K562 (cell line): ENCODE results near the gene GPN3. TPM values are rescaled to one million over a fixed set of nuclear protein-coding genes. Genes with fewer than 3 reads are reported as not detected.
A peak's percentile ranks its signal among the peaks of the same experiment; 100 is the strongest.

Experiments
- ARHGAP35 ChIP-seq: fragments of 450-650 bp; IDR thresholded peaks from 2 replicates; pipeline ENCODE4 v1.6.1; 2018; ENCODE audit not compliant: partially characterized antibody
- ARID1B ChIP-seq: fragments of 450-650 bp; IDR thresholded peaks from 2 replicates; pipeline ENCODE4 v1.6.1; 2016; ENCODE audit warnings: antibody characterized with exemption, mild to moderate bottlenecking, inconsistent platforms
- ARID3A ChIP-seq: IDR thresholded peaks from 2 replicates; pipeline ENCODE4 v1.6.1; 2012; ENCODE audit warnings: low read depth, low read length, improper control_type of control experiment, borderline replicate concordance
- BACH1 ChIP-seq: fragments of 200-800 bp; sonication (Bioruptor generic); IDR thresholded peaks from 2 replicates; pipeline ENCODE4 v1.6.1; 2016; ENCODE audit warnings: missing genetic modification characterization, missing compliant biosample characterization
- CBX3 ChIP-seq, 2 experiments: IDR thresholded peaks; 1 replicate in 1 of 2; 2 replicates in 1 of 2; pipeline ENCODE4 v1.6.1; 2012; ENCODE audit warnings: inconsistent platforms in 2 of 2, low read length in 2 of 2, borderline replicate concordance in 1 of 2, control low read depth in 1 of 2
- CREBBP ChIP-seq: IDR thresholded peaks from one replicate; pipeline ENCODE4 v1.6.1; 2012; ENCODE audit warnings: low read depth, mild to moderate bottlenecking, control low read depth, inconsistent platforms, low read length
- CTBP1 ChIP-seq: fragments of 450-650 bp; IDR thresholded peaks from 2 replicates; pipeline ENCODE4 v1.6.1; 2016; ENCODE audit warnings: borderline replicate concordance
- DACH1 ChIP-seq: fragments of 450-650 bp; IDR thresholded peaks from 2 replicates; pipeline ENCODE4 v1.6.1; 2018; ENCODE audit not compliant: partially characterized antibody
- EZH2 ChIP-seq: IDR thresholded peaks from 2 replicates; pipeline ENCODE4 v1.6.1; 2012; ENCODE audit warnings: low read depth, mild to moderate bottlenecking, inconsistent platforms, low read length, borderline replicate concordance
- HMG20B ChIP-seq: fragments of 250-450 bp; sonication (Bioruptor Pico); IDR thresholded peaks from 2 replicates; pipeline ENCODE4 v1.5.0; 2021; ENCODE audit warnings: mild to moderate bottlenecking
- HMGN3 ChIP-seq: IDR thresholded peaks from 2 replicates; pipeline ENCODE4 v1.6.1; 2011; ENCODE audit warnings: borderline replicate concordance, low read depth, mild to moderate bottlenecking, mixed read lengths, low read length; ENCODE audit not compliant: insufficient read length; ENCODE audit errors: extremely low read depth
- HNRNPK ChIP-seq: fragments of 200-400 bp; formaldehyde crosslinking; IDR thresholded peaks from one replicate; pipeline ENCODE4 v1.6.1; 2018; ENCODE audit warnings: mild to moderate bottlenecking, low read depth, low read length; ENCODE audit not compliant: poor library complexity, severe bottlenecking
- HNRNPUL1 ChIP-seq: fragments of 200-400 bp; formaldehyde crosslinking; IDR thresholded peaks from 2 replicates; pipeline ENCODE4 v1.6.1; 2017; ENCODE audit warnings: low read length
- IRF2 ChIP-seq: sonication (generic); formaldehyde crosslinking; IDR thresholded peaks from 2 replicates; pipeline ENCODE4 v1.8.1; 2022; ENCODE audit warnings: mild to moderate bottlenecking, missing genetic modification reagents
- STAT5B ChIP-seq: fragments of 250-450 bp; sonication (Bioruptor Pico); IDR thresholded peaks from 2 replicates; pipeline ENCODE4 v1.8.0; 2021; ENCODE audit warnings: mild to moderate bottlenecking, inconsistent platforms
- UBTF ChIP-seq, 2 experiments: IDR thresholded peaks; 2 replicates each; pipeline ENCODE4 v1.6.1; 2012; ENCODE audit warnings: improper control_type of control experiment in 2 of 2, low read depth in 2 of 2, low read length in 2 of 2, borderline replicate concordance in 1 of 2
- WHSC1 ChIP-seq: IDR thresholded peaks from one replicate; pipeline ENCODE4 v1.6.1; 2012; ENCODE audit warnings: low read length, control low read depth, inconsistent platforms
- XRCC3 ChIP-seq: fragments of 450-650 bp; IDR thresholded peaks from 2 replicates; pipeline ENCODE4 v1.6.1; 2017; ENCODE audit warnings: mild to moderate bottlenecking, moderate library complexity
- ZBTB43 ChIP-seq: sonication (generic); formaldehyde crosslinking; IDR thresholded peaks from 2 replicates; pipeline ENCODE4 v1.8.0; 2023; ENCODE audit warnings: mild to moderate bottlenecking, missing genetic modification reagents
- ZFP1 ChIP-seq: fragments of 450-650 bp; formaldehyde crosslinking; IDR thresholded peaks from 2 replicates; pipeline ENCODE4 v1.4.0; 2020; ENCODE audit warnings: mild to moderate bottlenecking, mixed read lengths
- ZNF239 ChIP-seq: fragments of 250-450 bp; sonication (Bioruptor Pico); IDR thresholded peaks from 2 replicates; pipeline ENCODE4 v1.4.0; 2020; ENCODE audit warnings: mild to moderate bottlenecking
- ZNF280A ChIP-seq: fragments of 450-650 bp; IDR thresholded peaks from 2 replicates; pipeline ENCODE4 v1.6.1; 2018; ENCODE audit warnings: mild to moderate bottlenecking, low read depth; ENCODE audit not compliant: partially characterized antibody
- polyA plus RNA-seq, 8 experiments: library from polyadenylated mRNA; depleted of rRNA in 4 of 8; stranded (reverse) in 5 of 8; unstranded in 3 of 8; fragments of >200 nt; fragmentation: Nextera tagmentation in 2 of 8; fragmentation: Illumina TruSeq in 1 of 8; extraction: Ambion mirVana in 2 of 8; extraction: Trizol in 1 of 8; gene quantifications; 2 replicates each; pipeline versions ENCODE4 v1.2.1 to v1.2.3, GENCODE V29; 2011 to 2014; ENCODE audit warnings: inconsistent platforms in 1 of 8, missing spikeins in 1 of 8
- total RNA-seq, 7 experiments: library from RNA; depleted of rRNA in 6 of 7; stranded (reverse); fragments of >200 nt in 6 of 7; fragmentation: Illumina TruSeq in 2 of 7; extraction: Trizol in 2 of 7; gene quantifications; 2 replicates each; pipeline versions ENCODE4 v1.2.1 to v1.2.3, GENCODE V29; 2011 to 2021; ENCODE audit warnings: low replicate concordance in 1 of 7

The GPN3 gene
- total and polyA plus RNA-seq, 9 of the 15 experiments (the other 6 are each of a cell fraction or from before 2014, with no cell fraction given), result 35.8 to 123 (median 64.2) TPM

GRCh38 chr12:110403146-110403975 is 64.7 kb downstream of the GPN3 start, which contains the start of gene ANAPC7 (continued):
- TF ChIP-seq CBX3 (IDR thresholded peaks at IDR 0.05; ENCODE audit: borderline replicate concordance in 1 of 2, low read length in 2 of 2) (0 out of 3 replicates have a peak, but pooled peaks of 1 of the 2 experiments have one; percentile 11), ZNF280A (no peak), ZBTB43 (CRISPR knock-in tag) (no peak), ARID1B (no peak), ARHGAP35 (no peak), HNRNPUL1 (no peak), CREBBP (no peak), WHSC1 (no peak), ZFP1 (CRISPR knock-in tag) (no peak), ZNF239 (no peak), EZH2 (no peak), BACH1 (tag) (peak; percentile 30; the same call in 1 of the 2 replicates), HMG20B (no peak), UBTF (IDR thresholded peaks at IDR 0.05; ENCODE audit: borderline replicate concordance in 1 of 2, low read depth in 2 of 2, low read length in 2 of 2) (no peak; a peak in 1 of 4 replicates), XRCC3 (no peak), STAT5B (CRISPR knock-in tag) (no peak), DACH1 (peak; percentile 85), HMGN3 (peak; percentile 42), HNRNPK (no peak), ARID3A (no peak), CTBP1 (peak; percentile 35; the same call in 1 of the 2 replicates), IRF2 (no peak)
